ENCODE results near the gene RASL10A.
"Not testable (repeated sequence)": the region's sequence is repeated elsewhere in the genome, so short reads cannot be mapped to it uniquely, and the experiment has no call there.

Gene RASL10A, protein sequence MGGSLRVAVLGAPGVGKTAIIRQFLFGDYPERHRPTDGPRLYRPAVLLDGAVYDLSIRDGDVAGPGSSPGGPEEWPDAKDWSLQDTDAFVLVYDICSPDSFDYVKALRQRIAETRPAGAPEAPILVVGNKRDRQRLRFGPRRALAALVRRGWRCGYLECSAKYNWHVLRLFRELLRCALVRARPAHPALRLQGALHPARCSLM

DNA sequence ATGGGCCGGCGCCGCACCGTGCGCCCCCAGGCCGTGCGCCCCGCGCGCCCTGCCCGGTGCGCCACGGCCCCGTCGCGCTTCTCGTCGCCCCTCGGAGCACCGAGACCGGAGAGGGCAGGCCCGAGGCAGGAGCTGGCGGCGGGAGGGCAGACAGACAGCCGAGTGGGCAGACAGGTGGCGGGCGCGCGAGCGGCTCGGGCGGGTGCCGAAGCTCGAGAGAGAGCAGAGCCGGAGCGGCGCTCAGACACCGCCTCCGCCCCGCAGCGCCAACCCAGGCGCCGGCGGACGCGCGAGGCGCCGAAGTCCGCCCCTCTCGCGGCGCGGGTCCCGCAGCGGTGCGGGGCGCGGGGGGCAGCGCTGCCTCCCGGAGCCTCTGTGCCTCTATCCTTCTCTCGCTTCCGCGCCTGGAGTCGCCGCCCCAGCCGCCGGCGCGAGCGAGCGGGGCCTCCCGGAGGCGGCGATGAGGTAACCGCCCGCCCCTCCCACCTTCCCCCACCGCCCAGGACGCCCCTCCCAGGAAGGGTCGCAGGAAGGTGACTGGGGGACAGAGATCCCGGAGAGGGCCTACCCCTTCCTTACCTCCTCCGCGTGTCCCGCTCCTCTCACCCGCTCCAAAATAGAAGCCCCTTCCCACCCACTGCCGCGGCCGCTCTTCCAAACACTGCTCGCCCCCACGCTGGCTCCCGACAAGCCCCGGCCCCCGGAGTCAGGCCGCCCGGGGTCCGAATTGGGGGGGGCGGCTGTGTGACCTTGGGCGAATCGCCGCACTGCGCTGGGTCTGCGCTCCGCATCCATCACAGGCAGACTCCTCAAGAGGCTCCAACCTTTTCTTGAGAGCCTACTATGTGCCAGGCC is at the start of gene RASL10A:
Gene RASL10A, minus strand, starts transcription at position 412 of the 855 bp plus-strand sequence. CDS start 451 bp downstream, outside the sequence.
- no peak for DNase-seq

DNA sequence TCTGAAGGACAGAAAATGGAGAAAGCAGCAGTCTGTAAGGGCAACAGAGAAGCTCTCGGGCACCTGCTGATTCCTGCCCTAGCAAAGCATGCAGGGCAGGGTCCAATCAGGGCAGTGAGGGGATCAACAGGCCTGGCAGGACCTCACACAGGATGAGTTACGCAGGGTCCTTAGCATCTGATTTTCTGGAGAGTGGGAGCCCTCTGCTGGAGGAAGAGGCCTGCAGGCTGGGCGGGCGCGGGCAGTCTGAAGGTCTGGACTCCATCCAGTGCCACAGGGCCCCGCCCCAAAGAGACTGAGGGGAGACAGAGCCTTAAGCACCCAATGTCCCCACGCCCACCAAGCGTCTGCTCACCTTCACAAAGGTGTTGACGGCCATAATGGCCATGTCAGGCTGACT is 44.0 kb upstream of the RASL10A start:
- DNase-seq: peak; percentile 47

DNA sequence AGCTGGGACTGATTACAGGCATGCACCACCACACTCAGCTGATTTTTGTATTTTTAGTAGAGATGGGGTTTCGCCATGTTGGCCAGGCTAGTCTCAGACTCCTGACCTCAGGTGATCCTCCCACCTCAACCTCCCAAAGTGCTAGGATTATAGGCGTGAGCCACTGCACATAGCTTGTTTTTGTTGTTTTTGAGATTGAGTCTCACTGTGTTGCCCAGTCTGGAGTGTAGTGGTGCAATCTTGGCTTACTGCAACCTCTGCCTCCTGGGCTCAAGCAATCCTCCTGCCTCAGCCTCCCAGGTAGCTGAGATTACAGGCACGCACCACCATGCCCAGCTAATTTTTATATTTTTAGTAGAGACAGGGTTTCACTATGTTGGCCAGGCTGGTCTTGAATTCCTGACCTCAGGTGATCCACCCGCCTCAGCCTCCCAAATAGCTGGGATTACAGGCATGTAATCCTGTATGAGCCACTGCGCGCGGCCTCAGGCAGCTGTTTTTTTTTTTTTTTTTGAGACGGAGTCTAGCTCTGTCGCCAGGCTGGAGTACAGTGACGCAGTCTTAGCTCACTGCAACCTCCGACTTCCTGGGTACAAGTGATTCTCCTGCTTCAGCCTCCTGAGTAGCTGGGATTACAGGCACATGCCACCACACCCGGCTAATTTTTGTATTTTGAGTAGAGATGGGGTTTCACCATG is 41.8 kb upstream of the RASL10A start:
- not testable (repeated sequence) for DNase-seq

DNA sequence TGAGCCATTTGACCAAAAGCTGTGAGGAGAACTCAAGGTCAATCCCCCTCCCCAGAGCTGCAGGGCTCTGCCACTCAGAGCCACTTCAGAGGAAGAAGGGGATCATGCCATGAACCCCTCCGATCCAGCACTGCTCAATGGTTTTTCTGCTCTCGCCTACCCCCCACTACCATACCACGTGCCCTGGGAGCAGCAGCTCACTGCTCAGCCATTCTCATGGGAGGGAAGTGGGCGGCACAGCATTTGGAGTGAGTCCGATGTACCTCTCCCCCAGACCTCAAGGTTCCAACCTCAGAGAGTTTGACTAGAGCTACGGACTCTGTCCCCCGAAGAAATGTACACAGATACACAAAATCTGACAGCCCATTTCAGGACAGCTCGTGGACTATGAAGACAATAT is 38.4 kb upstream of the RASL10A start:
- no peak for DNase-seq

DNA sequence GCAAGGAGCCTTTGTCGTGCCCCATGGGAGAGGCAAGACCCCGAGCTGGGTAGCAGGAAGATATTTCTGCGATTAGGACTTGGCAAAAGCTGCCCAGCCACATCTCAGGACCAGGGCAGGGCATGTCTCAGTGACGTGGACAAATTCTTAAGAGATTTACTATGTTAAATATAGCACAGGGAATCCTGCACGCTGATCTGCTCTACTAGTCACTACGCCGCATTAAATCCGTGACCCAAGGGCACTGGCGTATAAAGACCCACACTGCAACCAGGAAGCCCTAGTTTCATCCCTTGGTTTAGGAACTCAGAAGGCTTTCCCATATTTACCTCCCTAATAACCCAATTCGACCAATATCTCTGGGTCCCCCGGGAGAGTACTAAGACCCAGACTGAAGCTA is 37.8 kb upstream of the RASL10A start:
- DNase-seq: no peak

DNA sequence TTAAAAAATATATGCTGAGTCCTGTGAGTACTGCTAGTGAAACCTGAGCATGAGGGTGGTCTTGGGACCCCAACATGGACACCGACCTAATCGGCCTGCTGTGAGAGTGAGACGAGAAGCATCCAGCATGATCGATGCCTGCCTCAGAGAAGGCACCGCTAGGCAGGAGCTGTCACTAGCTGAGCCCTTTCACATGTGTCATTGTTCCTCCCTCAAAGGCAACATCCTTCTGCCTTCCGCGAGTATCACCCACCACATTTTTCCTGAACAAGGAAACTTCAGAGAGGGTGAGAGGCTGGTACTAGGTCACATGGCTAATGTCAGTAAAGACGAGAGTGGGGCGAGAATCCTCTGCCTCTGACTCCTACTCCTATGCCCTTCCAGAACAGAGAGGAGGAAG is 37.3 kb upstream of the RASL10A start:
- DNase-seq: no peak

DNA sequence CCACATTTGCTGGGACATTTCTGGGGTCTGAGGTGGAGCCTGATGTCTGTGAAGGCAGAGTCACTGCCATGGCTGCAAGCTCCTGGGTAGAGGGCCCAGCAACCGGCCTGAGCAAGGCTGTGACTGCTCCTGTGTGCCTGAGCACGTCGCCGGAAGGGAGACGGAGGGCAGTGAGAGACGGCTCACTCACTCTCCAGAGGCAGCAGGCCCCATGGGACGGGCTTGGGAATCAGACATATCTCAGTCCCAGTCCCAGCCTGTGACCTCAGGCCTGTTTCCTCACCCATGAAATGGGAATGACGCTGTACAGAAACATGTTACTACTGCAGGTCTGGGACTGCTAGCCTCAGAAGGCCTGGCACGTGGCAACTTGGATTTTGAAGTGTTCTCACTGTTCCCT is 36.4 kb upstream of the RASL10A start:
- no peak for DNase-seq

DNA sequence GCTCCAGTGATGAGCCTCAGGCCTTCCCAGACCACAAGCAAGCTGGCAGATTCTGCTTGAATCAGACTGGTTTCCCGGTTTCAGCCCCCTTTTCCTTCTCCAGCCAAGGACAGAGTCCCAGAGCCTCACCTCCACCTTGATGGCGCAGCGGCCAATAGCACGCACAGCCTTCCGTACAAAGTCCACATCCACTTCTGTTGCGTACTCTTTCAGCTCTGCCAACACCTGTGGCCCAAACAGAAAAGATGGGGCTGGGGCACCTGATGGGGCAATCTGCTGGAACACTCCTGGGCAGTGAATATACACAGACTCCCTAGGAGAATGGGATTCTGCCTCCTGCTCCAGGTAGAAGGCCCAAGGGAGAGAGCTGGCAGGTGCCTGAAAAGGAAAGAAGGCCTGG is 35.5 kb upstream of the RASL10A start:
- DNase-seq: no peak

DNA sequence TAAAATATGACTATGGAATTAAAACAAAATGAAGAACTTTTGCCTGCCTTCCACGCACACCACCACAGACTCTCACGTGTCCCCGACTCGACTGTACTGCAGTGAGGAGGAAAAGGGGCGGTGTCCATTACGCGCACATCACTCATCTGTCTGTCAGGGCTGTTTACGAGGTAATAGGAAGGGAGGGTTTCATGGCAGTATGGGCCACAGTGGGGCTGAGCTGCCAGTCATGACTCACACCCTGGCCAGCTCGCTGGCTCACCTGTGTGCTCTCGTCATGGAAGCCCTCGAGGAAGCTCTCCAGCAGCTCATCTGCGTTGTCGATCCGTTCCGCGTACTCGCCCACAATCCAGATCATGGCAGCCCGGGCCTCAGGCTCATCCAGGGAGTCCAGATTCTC is 33.5 kb upstream of the RASL10A start:
- peak; percentile 68 for DNase-seq

DNA sequence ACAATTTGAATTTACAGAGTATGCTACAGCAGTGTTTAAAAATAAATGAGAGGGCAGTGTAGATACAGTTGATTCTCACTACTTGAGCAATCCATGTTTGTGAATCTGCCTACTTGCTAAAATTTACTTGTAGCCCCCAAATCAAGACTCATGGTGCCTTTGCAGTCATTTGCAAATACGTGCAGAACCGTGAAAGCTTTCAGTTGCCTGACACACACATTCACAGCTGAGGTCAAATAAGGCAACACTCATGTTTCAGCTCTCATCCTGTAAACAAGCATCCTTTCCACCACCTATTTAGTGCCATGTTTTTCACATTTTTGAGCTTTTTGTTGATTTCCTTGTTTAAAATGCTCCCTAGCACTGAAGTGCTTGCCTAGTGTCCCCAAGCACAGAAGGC is 32.5 kb upstream of the RASL10A start:
- DNase-seq: no peak

DNA sequence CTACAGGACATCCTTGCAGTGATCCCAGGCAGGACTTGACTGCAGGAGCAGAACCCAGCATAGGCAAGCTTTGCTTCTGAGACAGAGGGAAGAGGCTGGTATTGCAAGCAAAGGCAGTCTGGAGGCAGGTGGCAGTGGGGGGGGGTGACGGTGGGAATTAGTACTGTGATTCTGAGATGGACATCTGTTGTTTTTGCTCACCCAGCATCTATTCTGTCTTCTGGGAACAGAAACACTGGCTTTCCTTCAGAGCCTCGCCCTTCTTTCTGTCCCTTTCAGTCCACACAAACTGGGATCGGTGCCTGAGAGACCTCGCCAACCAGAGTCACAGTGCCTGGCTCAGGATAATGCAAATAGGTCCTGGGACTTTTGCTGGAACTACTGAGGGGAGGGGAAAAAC is 31.2 kb upstream of the RASL10A start:
- DNase-seq: no peak

DNA sequence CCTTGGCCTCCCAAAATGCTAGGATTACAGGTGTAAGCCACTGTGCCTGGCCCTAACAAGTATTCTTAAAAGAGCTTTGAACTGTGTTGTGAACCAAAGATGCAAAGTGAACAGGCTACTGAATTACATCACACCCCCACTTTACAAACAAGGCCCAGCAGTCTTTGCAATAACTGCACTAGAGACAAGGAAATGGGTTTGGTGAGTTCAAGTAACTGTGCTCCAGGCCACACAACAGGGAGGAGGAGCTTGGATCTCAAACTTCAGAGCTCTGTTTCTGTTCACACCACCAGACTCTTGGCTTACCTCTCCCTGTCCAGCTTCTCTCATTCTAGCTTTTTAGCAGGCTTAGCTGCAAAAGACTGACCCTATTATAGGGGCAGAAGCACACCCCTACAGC is 30.4 kb upstream of the RASL10A start:
- DNase-seq: no peak

DNA sequence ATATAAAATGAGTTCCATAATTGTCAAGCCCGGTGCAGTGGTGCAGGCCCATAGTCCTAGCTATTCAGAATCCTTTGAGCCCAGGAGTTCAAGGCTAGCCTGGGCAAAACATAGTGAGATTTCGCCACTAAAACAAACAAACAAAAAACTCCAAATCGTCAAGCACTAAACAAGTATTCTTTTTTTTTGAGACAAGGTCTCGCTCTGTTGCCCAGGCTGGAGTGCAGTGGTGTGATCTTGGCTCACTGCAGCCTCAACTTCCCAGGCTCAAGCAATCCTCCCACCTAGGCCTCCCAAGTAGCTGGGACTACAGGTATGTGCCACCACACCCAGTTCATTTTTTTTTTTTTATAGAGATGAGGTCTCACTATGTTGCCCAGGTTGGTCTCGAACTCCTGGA is 29.4 kb upstream of the RASL10A start:
- not testable (repeated sequence) for DNase-seq

DNA sequence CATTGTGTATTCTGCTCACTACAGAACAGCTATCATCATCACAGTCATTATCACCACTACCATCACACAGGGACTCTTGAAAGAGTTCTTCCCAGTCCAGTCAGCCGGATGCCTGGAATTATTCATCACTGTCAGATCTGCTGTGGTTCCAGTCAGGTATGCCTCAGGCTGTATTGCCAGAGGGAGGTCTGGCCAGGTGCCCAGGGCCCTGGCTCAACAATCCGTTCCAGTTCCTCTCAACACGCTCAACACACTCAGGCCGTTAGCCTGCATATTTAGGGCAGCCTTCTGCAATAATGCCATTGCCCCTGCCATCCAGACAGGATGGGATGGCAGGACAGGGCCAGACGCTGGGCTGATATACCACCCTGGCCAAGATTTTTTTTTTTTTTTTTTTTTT is 28.6 kb upstream of the RASL10A start:
- peak; percentile 89 for DNase-seq

DNA sequence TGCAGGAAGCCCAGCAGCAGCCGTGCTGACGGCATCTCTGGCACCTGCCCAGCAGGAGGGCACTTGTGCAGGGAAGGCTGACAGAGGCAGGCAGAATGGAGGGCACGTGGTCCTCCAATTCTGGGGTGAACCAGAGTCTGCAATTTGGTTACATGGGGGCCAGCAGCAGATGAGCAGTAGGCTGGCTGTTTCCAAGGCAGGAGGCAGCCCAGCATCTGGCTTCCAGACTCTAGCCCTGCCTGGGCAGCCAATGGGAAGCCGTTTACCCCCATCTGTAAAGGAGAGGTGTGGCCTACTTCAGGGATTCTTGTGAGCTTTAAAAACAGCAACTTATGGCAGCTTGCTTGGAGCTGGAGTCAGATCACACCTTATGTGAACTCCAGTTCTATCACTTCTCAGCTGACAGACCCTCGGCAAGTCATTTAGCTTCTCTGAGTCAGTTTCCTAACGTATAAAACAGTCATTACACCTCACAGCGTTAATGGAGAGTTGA is 27.9 kb upstream of the RASL10A start:
- DNase-seq: no peak

DNA sequence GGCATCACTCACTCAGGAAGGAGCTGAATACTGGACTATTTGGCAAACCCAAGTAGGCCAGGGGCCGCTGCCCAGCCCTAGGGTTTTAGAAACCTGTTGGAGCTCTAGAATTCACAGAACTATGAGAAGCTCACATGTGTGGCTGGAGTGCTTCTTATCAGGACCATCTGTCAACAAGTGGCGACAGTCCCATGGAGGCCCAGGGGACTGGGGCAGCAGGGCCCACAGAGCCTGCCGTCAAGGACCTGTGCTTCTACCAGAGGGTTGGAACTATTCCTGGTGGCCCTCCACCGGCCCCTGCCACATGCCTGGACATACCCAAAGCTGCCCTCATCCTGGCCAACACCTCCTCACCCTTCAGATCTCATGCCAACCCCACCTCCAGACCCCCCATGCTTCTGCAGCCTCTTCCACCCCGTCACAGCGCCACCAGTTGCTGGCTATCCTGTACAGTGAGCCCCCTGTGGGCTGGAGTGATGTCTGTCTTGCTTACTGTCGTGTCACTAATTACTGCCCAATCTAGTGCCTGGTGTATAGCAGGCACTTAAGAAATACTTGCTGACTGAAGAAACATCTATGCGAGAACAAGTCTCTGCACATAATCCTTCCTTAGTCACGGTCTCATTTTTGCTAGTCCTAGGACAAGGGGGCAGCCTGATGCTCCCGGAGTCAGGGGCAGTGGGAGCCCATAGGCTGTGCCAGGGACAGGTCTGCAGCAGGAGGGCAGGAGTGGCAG is 27.2 kb upstream of the RASL10A start:
- DNase-seq: no peak

DNA sequence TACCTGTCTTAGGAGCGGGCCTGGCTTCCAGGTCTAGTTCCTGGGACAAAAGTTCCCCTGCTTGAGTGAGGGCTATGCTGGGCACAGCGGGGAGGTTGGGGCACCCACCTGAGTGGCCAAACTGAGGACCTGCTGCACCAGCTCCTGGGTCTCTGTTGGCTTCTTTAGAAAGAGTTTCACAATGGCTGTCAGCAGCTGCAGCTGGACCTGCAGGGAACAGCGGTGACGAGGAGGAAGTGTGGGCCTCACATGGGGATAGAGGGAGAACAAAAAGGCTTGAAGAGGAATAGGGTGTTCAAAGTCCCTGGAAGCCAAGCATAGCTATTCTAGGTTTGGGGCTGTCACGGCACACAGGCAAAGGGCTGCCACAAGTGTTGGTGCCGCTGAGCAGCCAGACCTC is 26.7 kb upstream of the RASL10A start:
- DNase-seq: no peak

DNA sequence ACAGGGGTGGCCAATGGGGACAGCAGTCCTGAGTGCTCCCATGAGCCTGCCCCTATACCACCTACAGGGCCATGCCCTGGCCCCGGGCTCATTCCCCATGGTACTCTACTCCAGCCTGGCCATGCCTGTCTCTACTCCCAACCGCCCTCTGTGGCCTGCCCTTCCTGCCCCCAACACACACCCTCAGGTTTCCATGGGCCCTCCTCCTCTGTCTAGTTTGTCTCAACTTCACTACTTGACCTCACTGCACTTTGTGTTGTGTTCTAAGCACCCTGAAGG is 26.3 kb upstream of the RASL10A start:
- DNase-seq: no peak

DNA sequence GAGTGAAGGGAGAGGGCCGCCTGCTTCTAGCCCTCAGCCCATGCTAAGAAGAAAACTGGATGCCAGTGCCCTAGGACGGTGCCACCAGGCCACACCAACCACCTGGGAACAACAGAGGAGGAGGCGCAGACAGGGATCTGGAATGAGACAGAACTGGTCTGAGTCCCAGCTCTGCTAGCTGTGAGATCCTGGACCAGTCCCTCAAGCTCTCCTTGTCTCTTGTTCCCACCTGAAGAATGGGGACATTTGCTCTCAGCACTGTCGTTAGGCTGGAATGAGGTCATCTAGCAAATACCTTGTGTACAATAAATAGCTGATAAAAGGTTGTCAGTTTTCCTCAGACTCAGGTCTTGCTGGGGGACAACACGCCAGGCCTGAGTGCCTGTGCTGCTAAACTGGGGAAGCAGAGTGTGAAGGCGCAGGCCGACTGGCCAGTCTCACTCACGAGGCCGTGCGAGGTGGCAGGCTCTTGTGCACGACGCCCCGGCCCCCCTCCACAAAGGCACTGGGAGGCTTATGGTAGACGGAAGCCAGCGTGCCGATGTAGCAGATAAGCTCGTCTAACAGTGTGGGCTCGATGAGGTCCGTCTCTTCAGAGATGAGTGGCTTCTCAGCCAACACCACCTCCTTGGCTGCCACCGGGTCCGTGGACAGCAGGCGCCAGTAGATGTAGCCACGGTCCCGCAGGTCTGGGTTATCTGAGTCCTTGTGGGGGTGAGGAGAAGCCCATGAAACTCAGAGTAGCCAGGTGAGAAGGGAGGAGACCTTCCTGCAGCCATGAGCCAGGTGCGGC is 25.8 kb upstream of the RASL10A start:
- no peak for DNase-seq

DNA sequence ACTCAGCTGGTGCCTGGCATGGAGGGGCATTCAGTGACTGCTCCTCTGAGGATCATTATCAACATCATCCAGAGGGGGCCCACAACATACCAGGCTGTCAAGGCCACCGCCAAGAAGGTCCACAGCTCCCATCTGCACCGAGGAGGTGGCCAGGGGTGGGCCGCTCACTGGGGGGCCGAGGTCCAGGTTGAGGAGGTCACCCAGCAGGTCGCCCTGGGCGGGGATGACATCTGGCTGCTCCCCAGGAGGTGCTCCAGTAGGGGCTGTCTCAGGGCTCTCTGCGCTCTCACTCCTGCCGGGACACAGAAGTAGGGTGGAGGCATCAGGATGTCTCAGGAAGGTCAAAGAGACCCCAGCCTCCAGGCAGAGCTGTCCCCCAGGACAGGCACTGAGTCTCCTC is 25.1 kb upstream of the RASL10A start:
- no peak for DNase-seq

DNA sequence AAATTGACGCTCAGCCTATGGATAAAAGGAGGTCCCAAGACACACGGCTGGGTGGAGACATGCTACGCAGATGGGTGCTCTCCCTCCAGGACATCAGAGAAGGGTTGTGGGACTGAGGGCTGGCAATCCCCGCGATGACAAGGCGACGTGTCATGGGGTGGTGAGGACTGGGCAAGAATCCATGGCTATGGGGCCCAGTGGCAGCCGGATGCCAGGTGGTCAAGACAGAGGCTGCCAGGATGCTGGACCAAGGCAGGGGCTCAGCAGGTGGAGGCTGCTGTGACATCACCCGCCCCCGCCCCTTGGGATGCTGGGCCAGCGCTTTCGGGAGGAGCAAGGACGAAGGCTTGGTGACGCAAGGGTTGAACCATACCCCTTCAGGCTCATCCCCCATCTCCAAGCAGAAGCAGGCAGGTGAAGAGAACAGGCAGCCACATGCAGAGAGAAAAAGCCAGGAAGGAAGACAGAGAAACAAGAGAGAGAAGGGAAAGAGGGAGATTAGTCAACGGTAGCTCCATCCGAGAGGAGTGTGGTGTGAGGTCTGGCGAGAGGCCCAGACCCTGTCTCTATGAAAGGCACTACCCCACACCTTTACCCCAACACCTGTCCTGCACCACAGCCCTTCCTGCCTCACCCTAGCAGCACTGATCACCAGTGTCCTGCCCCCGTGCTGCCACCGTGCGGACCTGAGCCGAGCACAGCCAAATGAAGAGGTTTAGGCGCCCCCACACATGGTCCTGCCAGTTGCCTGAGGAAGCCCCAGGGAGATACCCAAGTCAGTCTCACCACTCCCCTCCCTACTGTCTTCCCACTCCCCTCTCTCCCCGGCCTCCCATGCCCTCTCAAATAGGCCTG is 24.1 kb upstream of the RASL10A start:
- DNase-seq: no peak

DNA sequence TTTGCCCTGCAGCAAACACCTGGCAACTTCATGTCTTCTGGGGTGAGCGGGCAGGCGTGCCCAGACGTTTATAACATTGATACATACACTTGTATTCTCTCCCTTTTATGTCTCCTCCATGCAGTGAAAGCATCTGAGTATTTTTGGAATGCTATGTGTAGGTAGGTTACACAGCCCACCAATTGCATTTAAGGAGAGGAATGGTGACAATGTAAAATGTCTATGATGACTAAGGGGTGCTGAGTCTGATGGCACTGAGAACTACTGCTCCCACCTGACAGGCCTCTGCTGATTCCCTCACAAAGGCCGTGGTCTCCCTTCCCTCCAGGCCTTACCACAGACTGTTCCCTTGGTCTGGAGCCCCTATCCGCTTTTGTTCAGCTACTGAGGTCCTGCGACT is 22.9 kb upstream of the RASL10A start:
- DNase-seq: no peak

Data from DMS153 (cell line).